ENCODE measurements around the gene ATG9B. TPM values are rescaled to one million over a fixed set of nuclear protein-coding genes. Genes with fewer than 3 reads are reported as not detected.

The ATG9B gene
- total and polyA plus RNA-seq, 2 donors (not counting 1 experiment from before 2014, with no cell fraction given), result under 0.01 to 0.03 TPM

DNA sequence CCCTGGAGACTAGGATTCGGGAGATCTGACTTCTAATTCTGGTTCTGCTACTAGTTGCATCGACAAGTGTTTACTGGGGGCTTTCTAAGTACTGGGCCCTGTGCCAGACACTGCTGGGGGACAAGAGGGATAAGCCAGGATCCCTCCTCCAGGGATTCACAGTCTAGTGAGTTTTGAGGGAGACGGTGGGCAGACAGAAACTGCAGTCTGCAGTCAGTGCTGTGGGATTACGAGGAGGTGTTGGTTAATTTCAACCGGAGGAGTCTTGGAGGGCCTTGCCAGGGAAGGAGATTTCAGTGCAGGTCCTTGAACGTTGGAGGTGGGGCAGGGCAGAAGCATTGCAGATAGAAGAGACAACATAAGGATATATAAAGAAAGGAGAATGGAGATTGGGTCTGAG is 42.6 kb downstream of the ATG9B start:
- H3K27me3 ChIP-seq (ENCODE audit: control insufficient read depth, insufficient read depth, low read length), result peaks cover 34% of the 10 kb centered on the region
- H3K9ac ChIP-seq (ENCODE audit: insufficient read depth, low read length), result no peak overlapping the region
- no peaks in the 10 kb centered on the region for H3K9me3 ChIP-seq (ENCODE audit: control insufficient read depth, insufficient read depth, low read depth, low read length)
- H3K4me3 ChIP-seq (replicated peaks in 1 of 4; ENCODE audit: control extremely low read depth in 1 of 4, insufficient read depth in 1 of 4, low read depth in 3 of 4, low read length in 4 of 4), result no peak overlapping the region
- DNase-seq (ENCODE audit: low read depth in 2 of 2), result no peak
- H3K36me3 ChIP-seq (ENCODE audit: control insufficient read depth, insufficient read depth, low read length), result no peaks in the 10 kb centered on the region
- H3K27ac ChIP-seq (ENCODE audit: insufficient read depth, low read length), result no peak overlapping the region
- TF ChIP-seq EZH2 (IDR thresholded peaks at IDR 0.05; ENCODE audit: low read length, missing control alignments), result no peak
- TF ChIP-seq, protein P1, sequence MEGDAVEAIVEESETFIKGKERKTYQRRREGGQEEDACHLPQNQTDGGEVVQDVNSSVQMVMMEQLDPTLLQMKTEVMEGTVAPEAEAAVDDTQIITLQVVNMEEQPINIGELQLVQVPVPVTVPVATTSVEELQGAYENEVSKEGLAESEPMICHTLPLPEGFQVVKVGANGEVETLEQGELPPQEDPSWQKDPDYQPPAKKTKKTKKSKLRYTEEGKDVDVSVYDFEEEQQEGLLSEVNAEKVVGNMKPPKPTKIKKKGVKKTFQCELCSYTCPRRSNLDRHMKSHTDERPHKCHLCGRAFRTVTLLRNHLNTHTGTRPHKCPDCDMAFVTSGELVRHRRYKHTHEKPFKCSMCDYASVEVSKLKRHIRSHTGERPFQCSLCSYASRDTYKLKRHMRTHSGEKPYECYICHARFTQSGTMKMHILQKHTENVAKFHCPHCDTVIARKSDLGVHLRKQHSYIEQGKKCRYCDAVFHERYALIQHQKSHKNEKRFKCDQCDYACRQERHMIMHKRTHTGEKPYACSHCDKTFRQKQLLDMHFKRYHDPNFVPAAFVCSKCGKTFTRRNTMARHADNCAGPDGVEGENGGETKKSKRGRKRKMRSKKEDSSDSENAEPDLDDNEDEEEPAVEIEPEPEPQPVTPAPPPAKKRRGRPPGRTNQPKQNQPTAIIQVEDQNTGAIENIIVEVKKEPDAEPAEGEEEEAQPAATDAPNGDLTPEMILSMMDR (conservative IDR thresholded peaks at IDR 0.05 in 1 of 2, IDR thresholded peaks at IDR 0.05 in 1 of 2; ENCODE audit: low read depth in 1 of 2, low read length in 2 of 2), result no peak
- no peak overlapping the region for H2AFZ ChIP-seq (ENCODE audit: low read length)
- no peaks in the 10 kb centered on the region for H3K4me1 ChIP-seq (ENCODE audit: control insufficient read depth, extremely low read depth, insufficient read depth, low read length)
- H4K20me1 ChIP-seq (ENCODE audit: control insufficient read depth, extremely low read depth, insufficient read depth, low read length), result no peaks in the 10 kb centered on the region
- H3K4me2 ChIP-seq (ENCODE audit: extremely low read depth, insufficient read depth, low read length), result no peak overlapping the region
- H3K79me2 ChIP-seq (ENCODE audit: control insufficient read depth, insufficient read depth, low read length), result no peaks in the 10 kb centered on the region

DNA sequence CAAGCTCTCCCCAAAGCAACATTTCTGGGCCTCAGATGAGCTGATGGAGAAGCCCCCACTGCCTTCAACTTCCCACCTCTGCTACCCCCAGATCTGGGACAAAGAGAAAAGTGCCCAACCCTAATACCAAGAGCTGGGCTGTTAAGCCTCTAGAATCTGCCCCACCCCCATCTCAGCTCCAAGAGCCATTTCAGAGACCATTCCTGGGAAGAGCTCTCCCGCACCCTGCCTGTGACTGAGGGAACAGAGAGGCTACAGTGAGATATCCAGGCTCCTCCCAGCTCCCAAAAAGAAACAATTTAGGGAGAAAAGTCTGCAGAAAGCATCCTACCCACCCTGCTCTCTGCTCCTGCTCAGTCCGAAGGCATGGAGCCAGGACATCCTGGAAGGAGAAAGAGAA is 43.6 kb downstream of the ATG9B start:
- no peaks in the 10 kb centered on the region for H4K20me1 ChIP-seq (ENCODE audit: control insufficient read depth, extremely low read depth, insufficient read depth, low read length)
- H3K9me3 ChIP-seq (ENCODE audit: control insufficient read depth, insufficient read depth, low read depth, low read length), result no peaks in the 10 kb centered on the region
- no peaks in the 10 kb centered on the region for H3K79me2 ChIP-seq (ENCODE audit: control insufficient read depth, insufficient read depth, low read length)
- no peaks in the 10 kb centered on the region for H3K4me1 ChIP-seq (ENCODE audit: control insufficient read depth, extremely low read depth, insufficient read depth, low read length)
- DNase-seq (ENCODE audit: low read depth in 2 of 2), result no peak
- peaks cover 41% of the 10 kb centered on the region for H3K27me3 ChIP-seq (ENCODE audit: control insufficient read depth, insufficient read depth, low read length)
- no peak overlapping the region for H3K9ac ChIP-seq (ENCODE audit: insufficient read depth, low read length)
- H3K36me3 ChIP-seq (ENCODE audit: control insufficient read depth, insufficient read depth, low read length), result no peaks in the 10 kb centered on the region
- H2AFZ ChIP-seq (ENCODE audit: low read length), result no peak overlapping the region
- TF ChIP-seq, protein P1 (conservative IDR thresholded peaks at IDR 0.05 in 1 of 2, IDR thresholded peaks at IDR 0.05 in 1 of 2; ENCODE audit: low read depth in 1 of 2, low read length in 2 of 2), result no peak
- TF ChIP-seq EZH2 (IDR thresholded peaks at IDR 0.05; ENCODE audit: low read length, missing control alignments), result no peak
- no peak overlapping the region for H3K27ac ChIP-seq (ENCODE audit: insufficient read depth, low read length)
- H3K4me3 ChIP-seq (replicated peaks in 1 of 4; ENCODE audit: control extremely low read depth in 1 of 4, insufficient read depth in 1 of 4, low read depth in 3 of 4, low read length in 4 of 4), result no peak overlapping the region
- no peak overlapping the region for H3K4me2 ChIP-seq (ENCODE audit: extremely low read depth, insufficient read depth, low read length)

DNA sequence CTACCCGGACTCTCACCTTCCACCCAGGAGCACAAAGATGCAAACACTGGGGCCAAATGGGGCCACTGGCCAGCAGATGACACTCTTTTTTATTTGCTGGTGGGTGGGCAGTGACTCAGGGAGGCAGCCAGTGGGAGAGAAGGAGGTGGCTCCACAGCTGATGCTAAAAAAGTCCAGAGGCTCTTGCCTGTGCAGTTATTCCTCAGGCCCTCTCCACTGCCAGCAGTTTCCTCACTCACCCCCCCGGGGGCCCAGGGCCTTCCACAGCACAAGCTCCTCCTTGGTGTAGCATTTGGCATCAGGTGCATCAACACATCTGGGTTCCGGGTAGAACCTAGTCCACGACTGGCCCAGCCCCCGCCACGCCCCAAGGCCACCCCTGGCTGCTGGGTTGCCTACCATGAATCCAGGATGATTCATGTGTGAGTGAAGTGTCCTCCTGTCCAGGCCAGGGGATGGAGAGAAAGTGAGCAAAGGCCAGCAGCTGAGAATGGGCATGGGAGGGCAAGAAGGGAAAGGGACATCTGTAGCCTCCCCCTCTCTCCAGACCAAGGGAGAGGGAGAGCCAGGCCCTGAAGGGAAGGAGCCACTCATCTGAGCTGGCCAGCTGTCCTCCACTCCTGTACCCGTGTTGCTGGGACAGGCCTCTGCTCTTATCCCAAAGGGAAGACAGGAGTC is 44.4 kb downstream of the ATG9B start:
- DNase-seq (ENCODE audit: low read depth in 2 of 2), result no peak
- no peak overlapping the region for H2AFZ ChIP-seq (ENCODE audit: low read length)
- H3K36me3 ChIP-seq (ENCODE audit: control insufficient read depth, insufficient read depth, low read length), result no peaks in the 10 kb centered on the region
- H3K9me3 ChIP-seq (ENCODE audit: control insufficient read depth, insufficient read depth, low read depth, low read length), result no peaks in the 10 kb centered on the region
- peaks cover 47% of the 10 kb centered on the region for H3K27me3 ChIP-seq (ENCODE audit: control insufficient read depth, insufficient read depth, low read length)
- TF ChIP-seq, protein P1 (conservative IDR thresholded peaks at IDR 0.05 in 1 of 2, IDR thresholded peaks at IDR 0.05 in 1 of 2; ENCODE audit: low read depth in 1 of 2, low read length in 2 of 2), result no peak
- no peak for TF ChIP-seq EZH2 (IDR thresholded peaks at IDR 0.05; ENCODE audit: low read length, missing control alignments)
- no peak overlapping the region for H3K9ac ChIP-seq (ENCODE audit: insufficient read depth, low read length)
- H3K4me3 ChIP-seq (replicated peaks in 1 of 4; ENCODE audit: control extremely low read depth in 1 of 4, insufficient read depth in 1 of 4, low read depth in 3 of 4, low read length in 4 of 4), result no peak overlapping the region
- no peaks in the 10 kb centered on the region for H3K79me2 ChIP-seq (ENCODE audit: control insufficient read depth, insufficient read depth, low read length)
- H3K4me1 ChIP-seq (ENCODE audit: control insufficient read depth, extremely low read depth, insufficient read depth, low read length), result no peaks in the 10 kb centered on the region
- H4K20me1 ChIP-seq (ENCODE audit: control insufficient read depth, extremely low read depth, insufficient read depth, low read length), result no peaks in the 10 kb centered on the region
- no peak overlapping the region for H3K27ac ChIP-seq (ENCODE audit: insufficient read depth, low read length)
- no peak overlapping the region for H3K4me2 ChIP-seq (ENCODE audit: extremely low read depth, insufficient read depth, low read length)

Data from fibroblast of lung (primary cell).